Smooth muscle cell (in vitro differentiated cells): Measurements from ENCODE around the gene TXNDC11. TPM values are rescaled to one million over a fixed set of nuclear protein-coding genes. Genes with fewer than 3 reads are reported as not detected.

Source experiments
- DNase-seq: peaks from one replicate; lab custom pipeline; 2025; ENCODE audit not compliant: unreplicated experiment; lab: John Stamatoyannopoulos, UW
- H2AFZ ChIP-seq: fragments of 200-600 bp; sonication (generic); 2 replicates; pipeline ENCODE4 v1.6.0; 2016; ENCODE audit warnings: antibody characterized with exemption, low read depth, mild to moderate bottlenecking
- H3F3A ChIP-seq: fragments of 200-600 bp; sonication (generic); 2 replicates; pipeline ENCODE4 v1.6.0; 2017; ENCODE audit warnings: antibody characterized with exemption, low read depth
- H3K27ac ChIP-seq: fragments of 200-600 bp; sonication (generic); 2 replicates; pipeline ENCODE4 v1.5.1; 2016; ENCODE audit warnings: low read depth, mild to moderate bottlenecking
- H3K27me3 ChIP-seq: fragments of 200-600 bp; sonication (generic); 2 replicates; pipeline ENCODE4 v1.6.1; 2016; ENCODE audit warnings: low read depth, mild to moderate bottlenecking
- H3K36me3 ChIP-seq: fragments of 200-600 bp; sonication (generic); 2 replicates; pipeline ENCODE4 v1.5.1; 2016; ENCODE audit warnings: low read depth
- H3K4me1 ChIP-seq: fragments of 200-600 bp; sonication (generic); 2 replicates; pipeline ENCODE4 v1.5.1; 2016; ENCODE audit warnings: low read depth
- H3K4me2 ChIP-seq: fragments of 200-600 bp; sonication (generic); 2 replicates; pipeline ENCODE4 v1.6.0; 2016; ENCODE audit warnings: mild to moderate bottlenecking
- H3K4me3 ChIP-seq: fragments of 200-600 bp; sonication (generic); 2 replicates; pipeline ENCODE4 v1.5.1; 2016; ENCODE audit warnings: mild to moderate bottlenecking
- H3K79me2 ChIP-seq: fragments of 200-600 bp; sonication (generic); 2 replicates; pipeline ENCODE4 v1.6.0; 2016; ENCODE audit warnings: low read depth, mild to moderate bottlenecking
- H3K9ac ChIP-seq: fragments of 200-600 bp; sonication (generic); 2 replicates; pipeline ENCODE4 v1.6.0; 2016; ENCODE audit warnings: low read depth
- H3K9me3 ChIP-seq: fragments of 200-600 bp; sonication (generic); replicated peaks from 2 replicates; pipeline ENCODE4 v1.5.1; 2016; ENCODE audit warnings: low read depth
- H4K20me1 ChIP-seq: fragments of 200-600 bp; sonication (generic); 2 replicates; pipeline ENCODE4 v1.6.0; 2016; ENCODE audit warnings: low read depth
- CTCF ChIP-seq: fragments of 200-600 bp; sonication (generic); IDR thresholded peaks from 2 replicates; pipeline ENCODE4 v1.5.1; 2017; ENCODE audit warnings: borderline replicate concordance, mild to moderate bottlenecking, antibody characterized with exemption; ENCODE audit not compliant: insufficient read depth, poor library complexity, severe bottlenecking
- WGBS: methylation state at CpG from one replicate; pipeline ENCODE4 v1.1.7; 2016; ENCODE audit warnings: low lambda C conversion rate; 5-methylcytosine and 5-hydroxymethylcytosine counted together
- polyA plus RNA-seq: library from polyadenylated mRNA; unstranded; fragments of >200 nt; fragmentation: Nextera tagmentation; extraction: Ambion mirVana; gene quantifications from 2 replicates; pipeline ENCODE4 v1.2.1, GENCODE V29; 2016
- total RNA-seq: library from RNA; depleted of rRNA; stranded (reverse); fragments of >200 nt; gene quantifications from 2 replicates; pipeline ENCODE4 v1.2.3, GENCODE V29; 2014

The TXNDC11 gene
- total and polyA plus RNA-seq, 2 experiments from 2014 or later = 27.3 to 30.8 TPM

- no peak for DNase-seq
- peaks cover 8% of the 10 kb centered on the region for H3K4me1 ChIP-seq
- peaks cover 39% of the 10 kb centered on the region for H3K79me2 ChIP-seq
- no peak for TF ChIP-seq CTCF
- H2AFZ ChIP-seq = peak overlapping the region; percentile 40
- peak overlapping the region; percentile 98 for H3K4me2 ChIP-seq
- H3K4me3 ChIP-seq = peak overlapping the region; percentile 92
- WGBS = 70% methylated on average over 21 of the region's 21 CpGs
- H3K9ac ChIP-seq = peak overlapping the region; percentile 13
- H3K27ac ChIP-seq = peak overlapping the region; percentile 75
- no peaks in the 10 kb centered on the region for H3K9me3 ChIP-seq
- no peaks in the 10 kb centered on the region for H3K36me3 ChIP-seq
- H3K27me3 ChIP-seq = no peaks in the 10 kb centered on the region
- peaks cover 14% of the 10 kb centered on the region for H3F3A ChIP-seq
- H4K20me1 ChIP-seq = peaks cover 34% of the 10 kb centered on the region
These were observed 834 bp upstream of the TXNDC11 start for GRCh38 chr16:11743308-11744074.

GRCh38 chr16:11742093-11742535, 543 bp downstream of the TXNDC11 start:
- Histone ChIP-seq H3K27ac (peak overlapping the region; percentile 75), H3K4me1 (peaks cover 8% of the 10 kb centered on the region), H3K9me3 (no peaks in the 10 kb centered on the region), H3K27me3 (no peaks in the 10 kb centered on the region), H4K20me1 (peaks cover 48% of the 10 kb centered on the region), H3K4me3 (peak overlapping the region; percentile 92), H3K79me2 (peaks cover 52% of the 10 kb centered on the region), H3K4me2 (peak overlapping the region; percentile 98), H3K36me3 (no peaks in the 10 kb centered on the region), H2AFZ (no peak overlapping the region), H3K9ac (peak overlapping the region; percentile 93), H3F3A (peaks cover 11% of the 10 kb centered on the region)
- under 1% methylated on average over 37 of the region's 37 CpGs for WGBS
- no peak for TF ChIP-seq CTCF
- DNase-seq = no peak

GRCh38 chr16:11740567-11740966, 2.1 kb downstream of the TXNDC11 start:
- Histone ChIP-seq H3K9me3 (no peaks in the 10 kb centered on the region), H3K36me3 (peaks cover 7% of the 10 kb centered on the region), H3K4me3 (peak overlapping the region; percentile 92), H3F3A (peaks cover 11% of the 10 kb centered on the region), H3K27me3 (no peaks in the 10 kb centered on the region), H3K79me2 (peaks cover 66% of the 10 kb centered on the region), H4K20me1 (peaks cover 63% of the 10 kb centered on the region), H3K9ac (no peak overlapping the region), H3K4me2 (peak overlapping the region; percentile 98), H3K4me1 (peaks cover 8% of the 10 kb centered on the region), H2AFZ (no peak overlapping the region), H3K27ac (no peak overlapping the region)
- WGBS = 77% methylated on average over 3 of the region's 3 CpGs
- TF ChIP-seq CTCF = no peak
- DNase-seq = no peak
